Sigmoid colon (tissue), 7 donors: ENCODE results near the gene PADI6. TPM values are rescaled to one million over a fixed set of nuclear protein-coding genes. Genes with fewer than 3 reads are reported as not detected.
A peak's percentile ranks its signal among the peaks of the same experiment; 100 is the strongest.

ENCODE experiments used
- DNase-seq: peaks from one replicate; pipeline ENCODE4 v3.0.0-alpha.2; 2019
- H3K27ac ChIP-seq, 4 donors: fragments of 200-600 bp; sonication (generic); one replicate each; pipeline ENCODE4 v1.5.1; 2016 to 2019; ENCODE audit warnings: mild to moderate bottlenecking in 1 of 4
- H3K27me3 ChIP-seq, 3 donors: fragments of 200-600 bp; sonication (generic); one replicate each; pipeline ENCODE4 v1.5.1; 2019; ENCODE audit warnings: mild to moderate bottlenecking in 1 of 3
- H3K36me3 ChIP-seq, 4 donors: fragments of 200-600 bp; sonication (generic); one replicate each; pipeline ENCODE4 v1.5.1; 2016 to 2019
- H3K4me1 ChIP-seq, 4 donors: fragments of 200-600 bp; sonication (generic); one replicate each; pipeline ENCODE4 v1.5.1; 2017 to 2019
- H3K4me3 ChIP-seq, 4 donors: fragments of 200-600 bp; sonication (generic); one replicate each; pipeline ENCODE4 v1.5.1; 2017 to 2019; ENCODE audit warnings: mild to moderate bottlenecking in 2 of 4, moderate library complexity in 1 of 4
- H3K9me3 ChIP-seq, 4 donors: fragments of 200-600 bp in 3 of 4; sonication (generic) in 3 of 4; one replicate each; pipeline versions ENCODE4 v1.5.1 to v1.6.1; 2013 to 2019
- EP300 ChIP-seq, 4 donors: sonication (generic); formaldehyde crosslinking; IDR thresholded peaks; one replicate each; pipeline ENCODE4 v1.6.1; 2017; ENCODE audit warnings: antibody characterized with exemption in 4 of 4
- POLR2A ChIP-seq, 2 donors: fragments of 450-650 bp; IDR thresholded peaks; one replicate each; pipeline ENCODE4 v1.6.1; 2016; ENCODE audit warnings: antibody characterized with exemption in 2 of 2, mild to moderate bottlenecking in 2 of 2, moderate library complexity in 2 of 2
- POLR2AphosphoS5 ChIP-seq, 4 donors: sonication (generic); formaldehyde crosslinking; IDR thresholded peaks; one replicate each; pipeline ENCODE4 v1.6.1; 2017; ENCODE audit warnings: antibody characterized with exemption in 4 of 4
- WGBS, 2 donors: extraction: QIAGEN DNeasy Blood & Tissue Kit; methylation state at CpG; one replicate each; pipeline ENCODE4 v1.1.7; 2013; 5-methylcytosine and 5-hydroxymethylcytosine counted together
- intact Hi-C: fragments of 100-400 bp; cut with DNase I; formaldehyde crosslinking; loops from one replicate; pipeline ENCODE4 v1.15.1; 2023
- polyA plus RNA-seq, 3 donors: library from polyadenylated mRNA; stranded (reverse); fragments of 200-250 nt; gene quantifications; one replicate each; pipeline ENCODE4 v1.2.3, GENCODE V29; 2013
- total RNA-seq, 4 donors: library from RNA; depleted of rRNA; stranded (reverse); fragments of >200 nt; gene quantifications; one replicate each; pipeline ENCODE4 v1.1.0, GENCODE V29; 2016
- TF ChIP-seq, protein P1 (sequence below), 4 experiments: fragments of 450-650 bp in 3 of 4; fragments of 200-600 bp in 1 of 4; IDR thresholded peaks; one replicate each; pipeline ENCODE4 v1.5.1; 2016 to 2019; ENCODE audit warnings: antibody characterized with exemption in 4 of 4, mild to moderate bottlenecking in 3 of 4, moderate library complexity in 2 of 4
- donor health status: healthy with polysubstance abuse.
- donor health status: Bipolar disorder and iron deficiency.
- donor health status: healthy.

The PADI6 gene
- total and polyA plus RNA-seq, 7 donors = not detected

DNA sequence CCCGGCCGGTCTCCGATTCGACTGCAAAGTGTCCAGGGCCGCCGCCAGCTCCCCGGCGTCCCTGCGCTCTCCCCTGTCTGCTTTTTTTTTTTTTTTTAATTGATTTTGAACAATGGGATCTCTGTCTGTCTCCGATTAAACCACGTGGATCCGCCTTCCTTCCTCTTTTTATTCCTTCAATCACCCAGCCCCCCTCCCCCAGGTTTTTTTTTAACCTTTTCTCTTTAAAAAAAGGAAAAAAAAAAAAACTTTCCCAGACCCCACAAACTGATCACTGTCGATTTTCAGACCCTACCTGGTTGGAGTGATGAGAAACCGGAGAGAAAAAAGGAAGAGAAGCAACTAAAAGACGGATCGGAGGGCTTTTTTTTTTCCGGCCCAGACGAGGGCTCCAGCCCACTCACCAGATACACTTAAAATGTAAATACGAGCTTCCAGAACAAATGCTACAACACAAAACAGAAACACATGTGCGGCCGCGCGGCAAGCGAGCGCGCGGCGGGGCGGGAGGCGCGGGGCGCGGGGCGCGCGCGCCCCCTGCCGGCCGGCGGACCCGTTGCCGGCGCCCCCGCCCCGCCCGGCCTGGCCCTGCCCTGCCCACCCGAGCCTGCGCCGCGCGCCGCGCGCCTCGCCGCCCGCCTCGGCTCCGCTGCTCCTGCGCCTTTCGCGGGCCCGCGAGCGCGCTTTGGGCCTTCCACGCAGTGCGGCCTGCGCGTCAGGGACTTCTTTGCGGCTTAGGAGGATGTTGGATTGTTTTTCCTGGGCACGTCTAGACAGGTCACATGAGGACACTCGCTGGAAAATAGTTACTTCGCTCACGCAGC, 67.5 kb downstream of the PADI6 start, which contains the start of gene RCC2:
Gene RCC2 (minus strand): TSS at position 428 of the 824 bp plus-strand sequence. CDS start 1,163 bp downstream, outside the sequence.
- intact Hi-C loops = loop anchor here (1.0 to 5.0 kb wide), 2 partner anchors 19 to 88 kb away; no protein-coding TSS in a partner anchor
- TF ChIP-seq POLR2AphosphoS5 (IDR thresholded peaks at IDR 0.05) = peak in 3 of 4 donors; percentile 34 to 64 (median 49)
- no peak for TF ChIP-seq POLR2A (IDR thresholded peaks at IDR 0.05)
- DNase-seq = peak; percentile 81

DNA sequence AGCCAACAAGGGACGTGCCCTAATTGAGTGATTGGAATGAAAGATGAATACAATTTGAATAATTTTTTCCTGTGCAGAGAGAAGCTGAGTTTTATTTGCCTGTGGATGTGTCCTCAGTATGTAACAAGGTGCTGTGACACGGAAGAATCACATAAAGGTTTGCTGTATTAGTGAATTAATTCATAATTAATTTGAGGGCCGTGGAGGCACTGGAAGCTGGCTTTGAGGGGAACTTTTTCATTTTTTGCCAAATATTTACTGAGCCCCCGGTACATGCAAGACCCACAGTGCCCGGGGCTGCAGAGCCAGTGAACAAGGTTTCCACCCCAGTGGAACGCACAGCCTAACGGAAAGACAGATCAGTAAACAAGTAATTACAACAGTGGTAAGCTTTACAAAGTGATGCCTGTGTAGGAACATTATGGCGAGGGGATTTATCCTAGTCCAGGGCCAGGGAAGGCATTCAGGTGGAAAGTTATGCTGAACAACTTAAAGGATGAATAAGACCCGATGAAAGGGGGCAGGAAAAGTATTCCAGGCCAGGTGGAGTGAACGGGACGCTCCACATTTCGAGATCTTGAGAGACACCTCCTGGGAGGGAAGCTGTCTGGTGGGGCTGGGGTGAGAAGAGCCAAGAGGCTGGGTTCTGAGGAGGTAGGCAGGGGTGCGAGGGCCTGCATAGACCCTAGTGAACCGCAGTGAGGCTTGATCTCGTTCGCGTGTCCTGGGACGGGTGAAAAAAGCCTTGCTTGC, 68.3 kb downstream of the PADI6 start:
- intact Hi-C loops = no loop called here
- H3K9me3 ChIP-seq = no peaks in the 10 kb centered on the region
- TF ChIP-seq POLR2A (IDR thresholded peaks at IDR 0.05) = no peak
- no peak for TF ChIP-seq EP300 (IDR thresholded peaks at IDR 0.05)
- TF ChIP-seq, protein P1, sequence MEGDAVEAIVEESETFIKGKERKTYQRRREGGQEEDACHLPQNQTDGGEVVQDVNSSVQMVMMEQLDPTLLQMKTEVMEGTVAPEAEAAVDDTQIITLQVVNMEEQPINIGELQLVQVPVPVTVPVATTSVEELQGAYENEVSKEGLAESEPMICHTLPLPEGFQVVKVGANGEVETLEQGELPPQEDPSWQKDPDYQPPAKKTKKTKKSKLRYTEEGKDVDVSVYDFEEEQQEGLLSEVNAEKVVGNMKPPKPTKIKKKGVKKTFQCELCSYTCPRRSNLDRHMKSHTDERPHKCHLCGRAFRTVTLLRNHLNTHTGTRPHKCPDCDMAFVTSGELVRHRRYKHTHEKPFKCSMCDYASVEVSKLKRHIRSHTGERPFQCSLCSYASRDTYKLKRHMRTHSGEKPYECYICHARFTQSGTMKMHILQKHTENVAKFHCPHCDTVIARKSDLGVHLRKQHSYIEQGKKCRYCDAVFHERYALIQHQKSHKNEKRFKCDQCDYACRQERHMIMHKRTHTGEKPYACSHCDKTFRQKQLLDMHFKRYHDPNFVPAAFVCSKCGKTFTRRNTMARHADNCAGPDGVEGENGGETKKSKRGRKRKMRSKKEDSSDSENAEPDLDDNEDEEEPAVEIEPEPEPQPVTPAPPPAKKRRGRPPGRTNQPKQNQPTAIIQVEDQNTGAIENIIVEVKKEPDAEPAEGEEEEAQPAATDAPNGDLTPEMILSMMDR (IDR thresholded peaks at IDR 0.05) = no peak
- TF ChIP-seq POLR2AphosphoS5 (IDR thresholded peaks at IDR 0.05) = no peak
- H3K4me1 ChIP-seq = peaks cover 0 to 37% (median 26%) of the 10 kb centered on the region in 4 donors
- H3K4me3 ChIP-seq = peak overlapping the region; percentile 19 to 77 (median 66)
- WGBS, 2 donors = 54 to 70% methylated on average over 18 of the region's 18 CpGs
- DNase-seq = no peak
- peak overlapping the region; percentile 78 to 94 (median 88) for H3K27ac ChIP-seq
- H3K27me3 ChIP-seq = no peaks in the 10 kb centered on the region
- H3K36me3 ChIP-seq = no peaks in the 10 kb centered on the region

More for the DNA sequence above, 67.5 kb downstream of the PADI6 start, which contains the start of gene RCC2:
- Histone ChIP-seq H3K4me1 (peaks cover 0 to 39% (median 29%) of the 10 kb centered on the region in 4 donors), H3K4me3 (peak within 1 kb of the TSS; percentile 60 to 77 (median 66)), H3K27ac (peak within 1 kb of the TSS; percentile 80 to 94 (median 88)), H3K27me3 (no peaks in the 10 kb centered on the region), H3K36me3 (peaks cover 0 to 5% (median 0%) of the 10 kb centered on the region in 4 donors), H3K9me3 (no peaks in the 10 kb centered on the region)
- 0 to 1% methylated on average over 75 of the region's 75 CpGs for WGBS, 2 donors

DNA sequence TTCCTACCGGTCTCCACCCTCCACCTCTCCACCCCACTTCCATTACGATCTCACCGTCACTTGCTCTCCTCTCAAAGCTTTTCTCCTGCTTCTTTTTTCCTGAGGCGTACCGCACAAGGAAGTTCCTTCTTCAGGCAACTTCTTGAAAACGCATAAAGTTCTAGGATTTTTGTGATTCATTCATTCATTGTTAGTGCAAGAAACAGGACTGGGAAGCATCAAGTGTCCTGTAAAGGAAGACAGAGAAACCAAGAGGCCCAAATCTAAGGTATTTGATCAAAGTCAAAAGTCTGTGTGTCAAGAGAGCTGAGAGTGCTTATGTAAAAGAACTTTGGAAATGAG, 68.8 kb downstream of the PADI6 start:
- H3K4me3 ChIP-seq = no peak overlapping the region
- TF ChIP-seq POLR2A (IDR thresholded peaks at IDR 0.05) = no peak
- TF ChIP-seq, protein P1 (IDR thresholded peaks at IDR 0.05) = no peak
- TF ChIP-seq EP300 (IDR thresholded peaks at IDR 0.05) = no peak
- no peak for TF ChIP-seq POLR2AphosphoS5 (IDR thresholded peaks at IDR 0.05)
- no peaks in the 10 kb centered on the region for H3K36me3 ChIP-seq
- H3K27ac ChIP-seq = peak overlapping the region in 2 of 4 donors; percentile 87 to 90
- no peak for DNase-seq
- no peaks in the 10 kb centered on the region for H3K9me3 ChIP-seq
- H3K27me3 ChIP-seq = no peaks in the 10 kb centered on the region
- intact Hi-C loops = no loop called here
- WGBS, 2 donors = 82 to 86% methylated on average over 6 of the region's 6 CpGs
- peaks cover 0 to 33% (median 23%) of the 10 kb centered on the region in 4 donors for H3K4me1 ChIP-seq

DNA sequence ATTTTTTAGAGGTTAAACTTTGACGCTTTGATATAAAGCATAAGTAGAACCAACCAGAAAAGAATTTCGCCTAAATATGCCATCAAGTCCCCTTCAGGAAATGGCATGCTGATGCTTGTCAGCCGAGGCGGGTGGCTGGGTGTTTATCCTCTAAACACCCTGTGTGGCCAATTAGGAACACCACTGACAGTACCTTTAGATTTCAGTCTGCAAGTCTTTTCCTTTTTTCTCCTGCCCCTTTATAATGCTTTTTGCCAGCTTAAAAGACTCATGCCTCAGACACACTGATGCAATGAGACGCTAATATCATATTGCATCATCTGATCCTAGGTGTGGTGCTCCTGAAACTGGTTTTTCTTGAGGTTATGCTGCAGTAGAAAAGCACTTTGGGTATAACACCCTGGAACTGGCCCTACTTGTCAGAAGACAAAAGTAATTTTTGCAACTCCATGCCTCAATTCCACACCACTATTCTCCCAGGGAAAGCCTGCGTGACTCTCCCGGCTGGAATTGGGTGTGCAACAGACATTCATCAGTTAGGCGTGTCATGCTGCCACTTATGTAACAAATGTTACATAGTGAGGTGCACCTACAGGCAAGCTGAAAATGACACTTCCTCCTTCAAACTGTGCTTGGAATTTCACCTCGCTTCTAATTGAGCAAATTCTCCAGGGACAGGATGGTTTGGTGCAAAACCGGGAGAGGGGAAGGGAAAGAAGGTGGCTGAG, 69.4 kb downstream of the PADI6 start:
- no peaks in the 10 kb centered on the region for H3K36me3 ChIP-seq
- intact Hi-C loops = no loop called here
- no peaks in the 10 kb centered on the region for H3K27me3 ChIP-seq
- no peaks in the 10 kb centered on the region for H3K9me3 ChIP-seq
- H3K27ac ChIP-seq = no peak overlapping the region
- peaks cover 0 to 27% (median 19%) of the 10 kb centered on the region in 4 donors for H3K4me1 ChIP-seq
- H3K4me3 ChIP-seq = no peak overlapping the region
- 33 to 47% methylated on average over 10 of the region's 10 CpGs for WGBS, 2 donors
- TF ChIP-seq, protein P1 (IDR thresholded peaks at IDR 0.05) = no peak
- TF ChIP-seq POLR2A (IDR thresholded peaks at IDR 0.05) (no peak), POLR2AphosphoS5 (IDR thresholded peaks at IDR 0.05) (no peak), EP300 (IDR thresholded peaks at IDR 0.05) (no peak)
- DNase-seq = no peak
